ENCODE data around the gene FAAP100.

Gene FAAP100

DNA sequence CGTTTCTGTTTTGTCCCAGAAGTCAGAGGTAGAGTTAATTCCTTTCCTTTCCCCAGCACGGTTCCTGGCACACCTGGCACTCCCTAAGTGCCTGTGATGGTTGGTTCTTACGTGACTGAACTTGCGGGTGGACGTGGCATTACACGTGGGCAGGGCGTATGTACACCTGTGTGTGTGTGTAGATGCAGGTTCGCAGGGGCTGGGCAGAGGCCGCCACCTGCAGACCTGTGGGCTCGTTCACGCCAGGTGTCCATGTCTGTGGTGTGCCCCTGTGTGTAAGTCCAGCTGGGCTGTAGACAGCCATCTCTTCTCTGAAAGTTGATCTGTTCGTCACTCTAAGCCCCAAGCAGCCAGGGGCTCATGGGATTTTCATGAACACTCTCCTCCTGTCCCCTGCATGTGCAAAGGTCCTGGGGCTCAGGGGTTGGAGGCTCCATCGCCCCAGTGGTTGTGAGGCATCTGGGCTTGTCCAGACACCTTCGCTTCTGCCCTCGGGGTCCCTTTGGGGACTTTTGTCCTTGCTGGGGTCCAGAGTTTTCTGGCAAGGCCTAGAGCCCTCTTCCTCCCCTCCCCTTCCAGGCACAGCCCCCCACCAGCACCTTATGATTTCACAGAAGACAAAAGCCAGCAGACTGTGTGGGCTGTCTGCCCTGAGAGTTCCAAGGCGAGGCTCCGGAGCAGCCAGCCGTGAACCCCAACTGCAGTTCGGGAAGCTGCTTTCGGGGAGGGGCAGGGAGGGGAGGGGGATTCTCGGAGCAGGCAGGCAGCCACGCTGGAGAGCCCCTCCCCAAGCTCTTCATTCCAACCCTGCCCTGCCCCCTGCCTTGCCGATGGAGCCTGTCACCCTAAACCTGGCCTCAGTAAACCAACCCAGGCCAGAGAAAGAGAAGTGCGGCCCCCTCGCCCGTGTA, 29.4 kb downstream of the FAAP100 start:
- DNase-seq: no peak

DNA sequence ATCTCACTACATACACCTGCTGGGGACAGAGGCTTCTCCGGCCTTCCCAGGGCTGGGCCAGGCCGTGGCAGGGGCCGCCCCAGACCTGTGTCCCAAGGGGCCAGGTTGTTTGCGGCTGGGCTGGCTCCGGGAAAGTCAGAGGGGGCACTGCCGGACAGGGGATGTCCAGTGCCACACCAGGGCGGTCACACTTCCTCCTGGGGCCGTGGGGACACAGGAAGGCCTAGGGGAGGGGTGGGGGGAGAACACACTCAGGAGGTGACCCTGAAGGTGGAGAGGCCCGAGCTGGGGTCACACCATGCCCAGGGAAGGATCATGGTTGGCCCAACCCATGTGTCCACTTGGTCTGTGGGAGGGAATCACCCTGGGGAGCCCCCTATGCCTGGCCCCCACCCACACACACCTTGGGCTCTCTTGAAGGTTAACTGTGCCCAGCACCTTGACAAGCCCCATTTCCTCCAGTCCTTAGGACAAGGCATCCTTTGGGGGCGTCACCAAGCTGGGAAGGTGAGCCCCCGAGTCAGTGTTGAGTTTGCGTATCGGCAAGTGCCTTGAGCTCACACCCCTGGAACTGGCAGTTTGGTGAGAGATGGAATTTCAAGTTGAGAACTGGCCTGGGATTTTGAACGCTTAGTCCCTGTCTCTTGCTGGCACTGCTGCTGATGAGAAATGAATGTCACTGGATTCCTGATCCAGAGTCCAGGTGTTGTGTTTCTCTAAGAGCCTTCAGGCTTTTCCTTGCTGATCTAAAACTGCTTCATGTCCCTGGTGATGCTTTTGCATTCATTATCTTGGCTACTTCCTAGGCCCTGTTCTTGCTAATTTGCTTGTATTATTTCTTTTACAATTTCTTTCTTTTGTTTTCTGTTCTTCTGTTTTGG, 31.9 kb downstream of the FAAP100 start:
- DNase-seq: no peak

GRCh38 chr17:81519284-81520020, 32.7 kb downstream of the FAAP100 start:
- DNase-seq: peak; percentile 75

- peak; percentile 51 for DNase-seq
These were observed 33.3 kb downstream of the FAAP100 start for GRCh38 chr17:81518785-81519283.

GRCh38 chr17:81518113-81518784, 33.9 kb downstream of the FAAP100 start:
- peak; percentile 54 for DNase-seq

- no peak for DNase-seq
These were observed 34.6 kb downstream of the FAAP100 start for GRCh38 chr17:81517339-81518112.

- DNase-seq: no peak
These were observed 35.2 kb downstream of the FAAP100 start for GRCh38 chr17:81517009-81517338.

DNA sequence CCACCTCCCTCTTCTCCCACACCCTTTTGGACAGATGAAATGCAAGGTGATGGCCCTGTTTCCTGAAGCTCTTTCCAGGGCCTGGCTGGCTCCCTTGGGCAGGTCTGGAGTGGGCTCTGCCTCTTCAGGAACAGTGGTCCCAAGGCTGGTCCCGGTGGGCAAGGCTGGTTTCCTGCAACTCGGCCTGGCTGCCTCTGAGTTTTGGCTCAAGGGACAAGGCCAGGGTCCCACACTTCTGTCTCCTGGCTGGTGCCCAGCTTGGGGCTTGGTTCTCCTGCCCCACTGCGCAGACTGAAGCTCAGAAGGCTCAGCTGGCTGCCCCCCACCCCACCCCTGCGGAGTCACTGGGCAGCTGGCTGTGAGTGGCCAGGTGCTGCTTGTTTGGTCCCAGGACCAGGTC, 35.7 kb downstream of the FAAP100 start:
- no peak for DNase-seq

DNA sequence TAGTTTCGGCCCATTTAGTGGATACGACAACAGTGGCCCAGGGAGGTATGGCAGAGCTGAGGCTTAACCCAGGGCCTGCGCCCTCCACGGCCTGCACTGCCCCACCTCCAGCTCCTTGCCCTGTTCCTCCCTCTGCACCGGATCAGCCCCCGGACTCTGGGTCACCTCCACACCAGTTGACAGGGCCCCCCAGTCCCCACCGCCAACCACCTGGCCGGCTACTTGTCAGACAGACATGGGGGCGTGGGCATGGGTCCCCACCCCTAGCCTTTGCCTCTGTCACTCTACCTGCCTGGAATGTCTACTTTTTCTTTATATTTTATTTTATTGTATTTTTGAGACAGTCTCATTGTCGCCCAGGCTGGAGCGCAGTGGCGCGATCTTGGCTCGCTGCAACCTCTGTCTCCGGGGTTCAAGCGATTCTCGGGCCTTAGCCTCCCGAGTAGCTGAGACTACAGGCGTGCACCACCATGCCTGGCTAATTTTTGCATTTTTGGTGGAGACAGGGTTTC, 36.6 kb downstream of the FAAP100 start:
- no peak for DNase-seq

- peak; percentile 88 for DNase-seq
These were observed 37.2 kb downstream of the FAAP100 start for GRCh38 chr17:81514739-81515529.

DNA sequence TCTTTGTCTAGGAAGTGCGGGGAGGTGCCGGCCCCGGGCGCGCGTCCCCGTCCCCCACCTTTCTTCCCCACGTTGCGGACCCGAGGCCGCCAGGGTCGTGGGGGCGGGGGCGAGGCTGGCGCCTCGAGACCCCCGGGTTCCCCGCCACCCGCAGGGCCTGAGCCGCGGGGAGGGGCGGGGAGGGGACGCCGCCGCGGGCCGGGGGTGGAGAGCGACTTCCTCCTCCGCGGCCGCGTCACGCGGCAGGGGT, 37.7 kb downstream of the FAAP100 start:
- DNase-seq: no peak

DNA sequence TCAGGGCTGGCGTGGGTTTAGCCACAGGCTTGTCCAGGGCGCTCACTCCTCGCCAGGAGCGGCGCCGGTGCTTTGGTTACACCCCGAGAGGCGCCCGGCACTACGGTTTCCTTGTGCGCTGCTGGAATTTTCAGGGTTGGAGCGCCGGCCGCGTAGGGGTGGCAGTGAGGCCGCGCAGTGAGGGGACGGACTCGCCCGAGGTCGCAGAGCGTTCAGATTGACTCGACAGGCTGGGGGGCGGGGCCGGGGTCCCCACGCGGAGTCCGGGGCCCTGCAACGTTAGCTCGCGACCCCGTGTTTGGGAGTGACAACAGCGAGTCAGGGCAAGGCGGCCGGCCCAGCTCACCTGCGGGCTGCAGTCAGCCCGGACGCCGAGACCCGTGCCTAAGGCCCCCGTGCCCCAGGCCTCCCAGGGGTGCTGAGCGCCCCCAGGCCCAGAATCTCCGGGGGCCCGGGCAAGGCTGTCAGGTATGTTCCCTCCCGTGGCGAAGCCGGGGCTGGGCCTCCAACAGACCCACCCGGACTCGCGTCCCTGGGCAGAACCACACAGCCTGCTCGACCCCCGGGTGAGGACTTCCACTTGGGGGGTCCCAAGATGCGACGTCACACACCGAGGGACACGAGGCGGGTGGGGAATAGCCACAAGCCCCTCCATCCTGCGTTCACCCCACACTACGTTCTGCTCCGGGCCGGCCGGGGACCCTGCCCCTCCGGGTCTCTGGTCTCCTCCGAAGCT, 38.2 kb downstream of the FAAP100 start:
- DNase-seq: peak; percentile 78

- peak; percentile 79 for DNase-seq
These were observed 38.8 kb downstream of the FAAP100 start for GRCh38 chr17:81513372-81513752.

DNA sequence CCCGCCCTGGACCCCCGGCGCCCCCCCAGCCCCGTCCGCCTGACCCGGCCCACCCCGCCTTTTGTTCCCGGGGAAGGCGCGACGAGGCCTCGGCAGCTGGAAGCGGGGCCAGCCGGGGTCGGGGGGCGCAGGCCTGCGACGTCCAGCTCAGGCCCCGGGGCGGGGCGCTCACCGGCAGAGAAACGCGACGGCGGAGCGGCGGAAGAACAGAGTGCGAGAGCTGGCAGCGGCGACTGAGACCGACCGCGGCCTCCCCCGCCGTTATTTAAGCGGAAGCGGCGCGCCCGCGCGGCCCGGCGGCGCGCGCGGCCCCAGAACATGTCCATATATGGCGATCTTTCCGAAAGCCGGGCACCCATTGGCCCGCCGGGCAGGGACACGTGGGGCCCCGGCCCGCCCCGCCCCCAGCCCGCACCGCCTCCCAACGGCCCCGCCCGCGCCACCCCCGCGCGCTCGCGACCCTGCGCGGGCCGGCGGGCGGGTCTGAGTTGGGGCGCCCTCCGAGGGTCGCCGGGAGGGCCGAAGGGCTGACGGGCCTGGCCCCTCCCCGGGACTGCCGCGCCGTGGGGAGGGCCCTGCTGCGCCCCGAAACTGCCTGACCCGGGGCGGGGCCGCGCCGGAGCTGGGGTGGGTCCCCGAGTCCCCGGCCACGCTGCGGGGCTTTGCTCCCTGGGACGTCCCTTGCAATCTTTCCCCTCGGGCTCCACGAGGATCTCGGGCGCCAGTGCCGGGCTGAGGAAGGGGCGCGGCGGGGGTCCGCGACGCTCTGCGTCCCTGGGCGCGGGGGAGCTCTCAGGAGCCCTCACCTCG, 39.4 kb downstream of the FAAP100 start, which contains the start of gene ACTG1:
Gene ACTG1, minus strand, starts transcription at position 238 of the 810 bp plus-strand sequence. CDS start 445 bp downstream, outside the sequence.
- DNase-seq: peak; percentile 95

DNA sequence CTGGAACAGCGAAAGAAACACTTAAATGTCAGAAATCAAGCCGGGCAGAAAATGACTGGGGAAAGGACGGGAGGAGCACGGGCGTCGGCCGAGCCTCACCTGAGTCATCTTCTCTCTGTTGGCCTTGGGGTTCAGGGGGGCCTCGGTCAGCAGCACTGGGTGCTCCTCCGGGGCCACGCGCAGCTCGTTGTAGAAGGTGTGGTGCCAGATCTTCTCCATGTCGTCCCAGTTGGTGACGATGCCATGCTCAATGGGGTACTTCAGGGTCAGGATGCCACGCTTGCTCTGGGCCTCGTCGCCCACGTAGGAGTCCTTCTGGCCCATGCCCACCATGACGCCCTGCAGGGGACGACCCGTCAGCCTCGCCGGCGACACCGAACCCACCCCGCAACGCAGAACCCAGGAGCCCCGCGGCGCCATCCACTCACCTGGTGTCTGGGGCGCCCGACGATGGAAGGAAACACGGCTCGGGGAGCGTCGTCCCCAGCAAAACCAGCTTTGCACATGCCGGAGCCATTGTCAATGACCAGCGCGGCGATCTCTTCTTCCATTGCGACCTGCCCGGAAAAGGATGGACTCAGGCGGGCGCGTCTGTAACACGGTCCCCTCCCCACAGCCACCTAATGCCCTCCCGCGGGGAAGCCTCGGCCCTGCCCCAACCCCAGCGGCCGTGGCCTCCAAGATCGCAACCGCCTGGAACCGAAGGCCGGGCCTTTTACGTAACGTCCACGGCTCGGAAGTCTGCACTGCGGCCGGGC, 40.2 kb downstream of the FAAP100 start:
- DNase-seq: no peak

DNA sequence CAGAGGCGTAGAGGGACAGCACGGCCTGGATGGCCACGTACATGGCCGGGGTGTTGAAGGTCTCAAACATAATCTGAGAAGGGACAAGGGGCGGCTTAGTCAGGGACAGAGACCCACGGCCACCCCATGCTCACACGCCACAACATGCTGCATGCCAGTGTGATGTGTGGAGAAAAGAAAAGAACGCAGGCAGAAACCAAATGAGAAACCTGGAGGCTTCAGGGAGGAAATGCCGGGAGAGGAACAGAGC, 40.7 kb downstream of the FAAP100 start:
- DNase-seq: no peak

- no peak for DNase-seq
These were observed 41.2 kb downstream of the FAAP100 start for GRCh38 chr17:81510785-81511553.
